C4-2B (cell line): ENCODE measurements around the gene NME7.

Experiments used
- CTCF ChIP-seq: fragments of 450-650 bp; conservative IDR thresholded peaks from 2 replicates; pipeline ENCODE4 v1.5.1; 2017; ENCODE audit warnings: mild to moderate bottlenecking
- ZFX ChIP-seq: fragments of 450-650 bp; IDR thresholded peaks from 2 replicates; pipeline ENCODE4 v1.6.1; 2017

GRCh38 chr1:169259816-169260215, 107.8 kb downstream of the NME7 start:
- TF ChIP-seq CTCF (no peak), ZFX (no peak)
